NCI-H460 (cell line): ENCODE measurements around the gene SRGAP2B. TPM values are rescaled to one million over a fixed set of nuclear protein-coding genes. Genes with fewer than 3 reads are reported as not detected.
"Not testable (repeated sequence)": the region's sequence is repeated elsewhere in the genome, so short reads cannot be mapped to it uniquely, and the experiment has no call there.

ENCODE experiments used
- DNase-seq: peaks from one replicate; pipeline ENCODE4 v3.0.0-alpha.2; 2016; ENCODE audit warnings: low read depth; ENCODE audit errors: extremely low read depth
- small RNA-seq, 2 experiments: library from RNA; depleted of rRNA; stranded (forward); fragments of <200 nt; gene quantifications; one replicate each; pipeline ENCODE3, GENCODE V24; 2014
- total RNA-seq: library from RNA; depleted of rRNA; stranded (reverse); fragments of >200 nt; shearing (Covaris generic); gene quantifications from 2 replicates; pipeline ENCODE4 v1.2.3, GENCODE V29; 2014; rRNA removed

The SRGAP2B gene
- total RNA-seq, 1 experiment from 2014 or later, result 28.1 TPM

GRCh38 chr1:144917154-144918026 lies 177.7 kb downstream of the SRGAP2B start:
- not testable (repeated sequence) for DNase-seq

DNA sequence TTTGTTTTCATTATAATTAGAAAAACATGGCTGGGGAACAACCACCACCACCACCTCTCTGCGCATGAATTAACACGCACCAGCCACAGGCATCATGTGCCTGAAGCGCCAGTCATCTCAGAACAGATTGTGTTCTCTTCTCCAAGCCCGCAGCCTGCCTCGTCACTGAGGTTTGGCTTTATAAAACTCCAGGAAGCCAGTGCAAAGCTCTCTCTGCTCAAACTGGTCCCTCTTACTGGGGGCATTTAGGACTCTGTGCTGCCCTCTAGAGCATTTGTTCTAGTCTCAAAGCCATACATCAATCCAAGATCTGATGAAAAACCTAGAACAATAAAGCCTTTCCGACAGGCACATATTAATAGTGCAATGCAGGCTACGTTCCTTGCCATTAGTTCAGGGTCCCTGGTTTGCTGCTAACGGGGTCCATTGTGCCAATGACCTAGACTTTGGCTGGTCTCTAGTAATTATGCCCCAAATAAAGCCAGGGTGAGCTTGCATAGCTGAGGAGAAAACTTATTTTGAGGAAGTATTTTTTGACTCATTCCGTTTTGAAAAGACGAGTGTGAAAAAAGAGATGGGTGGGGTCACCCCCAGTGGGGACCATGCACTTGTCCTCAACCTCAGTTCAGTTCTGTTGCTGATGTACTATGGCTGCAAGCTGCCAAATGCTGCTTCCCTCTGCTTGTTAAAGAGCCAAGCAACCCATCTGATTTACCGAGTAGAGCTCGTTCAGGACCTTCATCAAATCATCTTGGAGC lies 181.0 kb downstream of the SRGAP2B start:
- DNase-seq, result not testable (repeated sequence)

- DNase-seq, result not testable (repeated sequence)
These were observed 181.7 kb downstream of the SRGAP2B start for GRCh38 chr1:144913458-144913857.

DNA sequence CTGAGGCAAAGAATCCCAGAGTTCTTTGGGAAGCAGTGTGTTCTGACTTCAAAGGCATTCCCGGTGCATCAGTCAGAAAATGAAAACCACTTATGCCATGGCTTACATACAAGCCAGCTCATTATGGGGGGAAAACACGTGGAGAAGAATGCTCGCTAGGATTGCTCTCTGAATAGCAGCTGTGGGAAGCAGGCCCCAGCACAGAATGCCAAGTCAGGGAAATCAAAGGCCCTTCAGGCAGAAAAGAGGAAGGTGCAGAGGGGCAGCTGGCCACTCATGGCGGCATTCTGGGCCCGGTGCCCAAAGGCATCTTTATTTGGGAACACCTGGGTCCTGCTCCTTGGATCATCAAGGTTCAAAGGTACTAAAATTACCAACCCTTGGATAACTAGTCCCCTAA lies 184.4 kb downstream of the SRGAP2B start:
- not testable (repeated sequence) for DNase-seq

DNA sequence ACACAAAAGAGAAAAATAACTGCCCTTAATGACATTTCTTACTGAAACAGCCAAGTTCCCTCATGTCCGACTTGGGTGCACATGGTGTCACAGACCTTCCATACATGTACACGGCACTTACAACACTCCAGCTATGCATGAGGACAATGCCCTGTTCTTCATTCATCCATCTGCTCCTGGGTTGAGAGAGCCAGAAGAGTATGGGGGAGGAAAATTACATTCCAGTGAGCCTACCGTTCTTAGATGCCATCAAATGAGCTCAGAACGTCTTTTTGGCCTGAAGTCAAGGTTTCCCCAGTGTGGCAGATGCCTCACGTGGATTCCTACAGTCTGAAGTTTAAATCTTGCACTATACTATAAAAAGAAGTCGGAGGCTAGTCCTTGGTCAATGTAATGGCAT lies 194.3 kb downstream of the SRGAP2B start:
- not testable (repeated sequence) for DNase-seq

GRCh38 chr1:144894454-144895201 lies 200.5 kb downstream of the SRGAP2B start:
- not testable (repeated sequence) for DNase-seq

DNA sequence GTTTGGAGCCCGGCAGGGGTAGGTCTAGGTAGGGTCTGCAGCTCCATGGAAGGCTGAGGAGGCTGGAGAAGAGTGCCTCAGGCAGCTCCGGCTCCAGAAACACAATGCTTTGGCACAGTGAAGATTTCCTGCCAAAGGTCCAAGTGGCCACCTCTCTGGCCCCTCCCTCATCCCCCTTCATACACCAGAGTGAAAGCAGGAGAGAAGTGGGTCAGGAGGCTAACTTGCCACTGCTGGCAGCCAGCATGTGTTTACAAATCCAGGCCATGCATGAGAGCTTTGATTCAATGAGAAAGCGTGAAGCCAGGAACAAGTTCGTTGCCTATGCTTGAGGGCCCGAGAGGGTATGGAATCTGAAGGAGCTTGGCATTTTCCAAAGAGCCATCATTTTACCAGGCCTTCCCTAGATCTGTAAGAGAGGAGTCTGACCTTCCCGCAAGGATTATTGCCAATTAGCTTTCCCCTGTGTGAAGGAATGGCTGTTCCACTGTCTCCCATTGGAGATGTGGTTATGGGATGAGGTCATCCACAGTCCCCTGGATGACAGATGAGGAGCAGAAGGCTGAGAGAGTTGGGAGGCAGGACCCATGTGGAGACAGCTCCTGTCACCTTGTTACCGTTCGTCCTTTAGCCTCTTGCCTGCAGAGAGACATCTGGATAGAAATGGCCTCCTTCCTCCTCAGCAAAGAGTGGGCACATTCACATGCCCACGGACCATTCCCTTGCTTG lies 201.3 kb downstream of the SRGAP2B start:
- DNase-seq, result not testable (repeated sequence)

GRCh38 chr1:144893062-144893461 lies 202.1 kb downstream of the SRGAP2B start:
- DNase-seq, result not testable (repeated sequence)

DNA sequence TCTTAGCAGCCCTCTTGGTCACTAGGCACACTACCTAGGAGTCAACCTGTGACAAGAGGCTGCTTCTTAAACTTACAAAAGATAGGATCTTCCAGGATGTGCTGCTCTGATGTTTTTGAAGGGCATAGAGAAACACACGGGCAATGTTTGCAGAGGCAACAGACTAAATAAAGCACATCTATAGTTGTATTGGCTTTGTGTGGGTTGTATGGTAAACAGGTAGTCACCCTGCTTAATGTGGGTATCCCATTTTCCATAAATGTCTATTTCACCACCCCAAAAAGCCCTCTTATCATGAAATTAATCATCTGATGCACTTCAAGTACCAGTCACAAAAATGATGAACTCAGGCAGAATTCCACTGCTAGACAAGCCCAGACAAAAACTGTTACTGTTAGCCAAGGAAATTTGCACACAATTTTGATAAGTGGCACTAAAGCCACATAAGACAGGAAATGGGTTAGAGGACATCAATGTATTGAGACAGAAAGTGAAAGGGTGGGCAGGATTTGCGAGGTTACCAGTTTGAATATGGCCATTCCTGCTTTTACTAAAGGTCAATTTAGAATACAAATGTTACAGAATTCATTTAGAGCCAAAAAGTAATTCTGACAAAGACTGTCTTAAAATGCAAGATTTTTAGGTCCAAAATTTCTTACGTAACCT lies 205.5 kb downstream of the SRGAP2B start:
- DNase-seq, result not testable (repeated sequence)

DNA sequence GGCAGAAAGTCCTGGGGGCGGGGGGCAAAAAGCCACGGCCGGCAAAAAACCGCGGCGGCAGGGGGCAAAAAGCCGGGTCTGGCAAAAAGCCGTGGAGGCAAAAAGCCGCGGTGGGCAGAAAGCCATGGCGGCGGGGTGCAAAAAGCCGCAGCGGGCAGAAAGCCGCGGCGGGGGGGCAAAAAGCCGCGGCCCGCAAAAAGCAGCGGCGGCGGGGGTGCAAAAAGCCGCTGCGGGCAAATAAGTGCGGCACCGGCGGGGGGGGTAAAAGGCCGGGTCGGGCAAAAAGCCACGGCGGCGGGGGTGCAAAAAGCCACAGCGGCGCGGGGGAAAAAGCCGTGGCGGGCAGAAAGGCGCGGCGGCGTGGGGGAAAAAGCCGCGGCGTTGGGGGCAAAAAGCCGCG lies 212.1 kb downstream of the SRGAP2B start:
- DNase-seq, result not testable (repeated sequence)

GRCh38 chr1:144882343-144882742 lies 212.8 kb downstream of the SRGAP2B start:
- not testable (repeated sequence) for DNase-seq

DNA sequence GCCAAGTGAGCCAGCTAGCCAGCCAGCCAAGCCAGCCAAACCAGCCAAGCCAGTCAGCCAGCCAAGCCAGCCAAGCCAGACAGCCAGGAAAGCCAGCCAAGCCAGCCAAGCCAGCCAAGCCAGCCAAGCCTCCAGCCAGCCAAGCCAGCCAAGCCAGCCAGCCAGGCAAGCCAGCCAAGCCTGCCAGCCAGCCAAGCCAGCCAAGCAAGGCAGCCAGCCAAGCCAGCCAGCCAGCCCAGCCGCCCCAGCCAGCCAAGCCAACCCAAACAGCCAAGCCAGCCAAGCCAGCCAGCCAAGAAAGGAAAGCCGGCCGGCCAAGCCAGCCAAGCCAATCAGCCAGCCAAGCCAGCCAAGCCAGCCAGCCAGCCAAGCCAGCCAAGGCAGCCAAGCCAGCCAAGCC lies 236.5 kb downstream of the SRGAP2B start:
- DNase-seq, result not testable (repeated sequence)

Small RNA genes lying within 50 kb of the gene (small RNA-seq; reads per million reads assigned to genes)
- 0 reads per million in 2 experiments for gene AC242498.1

Other genes starting within 250 kb of the SRGAP2B start
- gene FAM72D, start 646 bp upstream of the SRGAP2B start, total RNA-seq, result 25.2 and 28.3 TPM in 2 replicates
- gene PPIAL4D, start 146.8 kb upstream of the SRGAP2B start, total RNA-seq, result not detected in 2 replicates